Measurements from ENCODE around the gene CELSR1. TPM values are rescaled to one million over a fixed set of nuclear protein-coding genes. Genes with fewer than 3 reads are reported as not detected.

Gene CELSR1
- total RNA-seq, 1 donor from 2014 or later: 5.1 TPM

DNA sequence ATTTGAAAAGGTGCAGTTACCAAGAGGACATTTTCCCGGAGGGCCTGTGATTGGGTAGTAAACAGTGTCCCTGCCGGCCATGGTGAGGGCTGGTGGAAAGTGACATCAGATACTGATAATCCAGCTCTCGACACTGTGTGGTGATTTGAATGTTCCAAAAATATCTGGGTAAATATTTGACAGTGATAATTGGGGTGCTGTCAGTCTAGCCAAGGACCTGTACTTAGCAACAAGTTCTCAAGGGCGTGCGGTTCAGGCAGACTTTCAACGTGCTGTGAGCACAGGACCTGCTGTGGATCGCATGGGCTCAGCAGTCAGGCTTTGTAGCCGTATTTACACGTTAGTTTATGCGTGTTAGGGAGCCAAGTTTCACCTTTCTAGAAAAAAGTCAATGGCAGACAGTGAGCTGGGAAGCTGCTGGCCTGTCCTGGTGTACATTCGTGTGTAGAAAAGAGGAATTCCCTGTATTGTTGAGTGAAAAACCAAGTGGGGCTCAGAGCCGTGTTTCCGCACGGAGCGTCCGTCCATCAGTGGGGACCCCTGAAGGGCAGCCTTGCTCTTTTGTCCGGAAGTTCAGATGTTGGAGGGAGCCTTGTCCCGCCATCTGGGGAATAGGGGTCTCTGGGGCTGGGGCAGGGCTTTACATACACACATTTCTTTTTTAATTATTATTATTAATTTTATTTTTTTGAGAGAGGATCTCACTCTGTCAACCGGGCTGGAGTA, 190.6 kb downstream of the CELSR1 start:
- no peaks in the 10 kb centered on the region for H3K4me1 Mint-ChIP-seq
- H3K9me3 Mint-ChIP-seq: no peaks in the 10 kb centered on the region
- no peaks in the 10 kb centered on the region for H3K27me3 Mint-ChIP-seq (ENCODE audit: low read depth)
- TF ChIP-seq, protein P1, sequence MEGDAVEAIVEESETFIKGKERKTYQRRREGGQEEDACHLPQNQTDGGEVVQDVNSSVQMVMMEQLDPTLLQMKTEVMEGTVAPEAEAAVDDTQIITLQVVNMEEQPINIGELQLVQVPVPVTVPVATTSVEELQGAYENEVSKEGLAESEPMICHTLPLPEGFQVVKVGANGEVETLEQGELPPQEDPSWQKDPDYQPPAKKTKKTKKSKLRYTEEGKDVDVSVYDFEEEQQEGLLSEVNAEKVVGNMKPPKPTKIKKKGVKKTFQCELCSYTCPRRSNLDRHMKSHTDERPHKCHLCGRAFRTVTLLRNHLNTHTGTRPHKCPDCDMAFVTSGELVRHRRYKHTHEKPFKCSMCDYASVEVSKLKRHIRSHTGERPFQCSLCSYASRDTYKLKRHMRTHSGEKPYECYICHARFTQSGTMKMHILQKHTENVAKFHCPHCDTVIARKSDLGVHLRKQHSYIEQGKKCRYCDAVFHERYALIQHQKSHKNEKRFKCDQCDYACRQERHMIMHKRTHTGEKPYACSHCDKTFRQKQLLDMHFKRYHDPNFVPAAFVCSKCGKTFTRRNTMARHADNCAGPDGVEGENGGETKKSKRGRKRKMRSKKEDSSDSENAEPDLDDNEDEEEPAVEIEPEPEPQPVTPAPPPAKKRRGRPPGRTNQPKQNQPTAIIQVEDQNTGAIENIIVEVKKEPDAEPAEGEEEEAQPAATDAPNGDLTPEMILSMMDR (conservative IDR thresholded peaks at IDR 0.05): no peak
- H3K27ac Mint-ChIP-seq (ENCODE audit: unreplicated experiment): no peak overlapping the region
- H3K36me3 Mint-ChIP-seq (ENCODE audit: low read depth): peaks cover 11% of the 10 kb centered on the region
- DNase-seq (ENCODE audit: low read depth, low spot score): no peak
- H3K4me3 Mint-ChIP-seq: no peak overlapping the region

DNA sequence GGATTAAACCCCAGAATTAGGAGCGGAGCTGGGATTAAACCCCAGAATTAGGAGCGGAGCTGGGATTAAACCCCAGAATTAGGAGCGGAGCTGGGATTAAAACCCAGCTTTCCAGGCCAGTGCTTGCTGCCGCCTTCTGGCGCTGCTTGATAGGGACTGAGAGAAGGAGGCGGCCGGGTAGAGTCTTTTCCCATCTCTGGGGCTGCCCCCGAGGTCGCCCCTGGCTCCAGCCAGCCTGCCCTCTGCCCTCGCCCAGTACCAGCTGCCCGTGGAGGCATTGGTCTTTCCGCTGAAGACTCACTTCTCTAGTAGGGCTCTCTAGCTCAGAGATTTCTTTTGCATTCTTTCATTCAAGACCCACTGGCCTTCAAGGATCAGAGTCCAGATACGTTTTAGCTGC, 196.7 kb downstream of the CELSR1 start:
- DNase-seq (ENCODE audit: low read depth, low spot score): no peak
- TF ChIP-seq, protein P1 (conservative IDR thresholded peaks at IDR 0.05): no peak
- H3K4me3 Mint-ChIP-seq: no peak overlapping the region
- peaks cover 10% of the 10 kb centered on the region for H3K4me1 Mint-ChIP-seq
- peaks cover 15% of the 10 kb centered on the region for H3K36me3 Mint-ChIP-seq (ENCODE audit: low read depth)
- no peaks in the 10 kb centered on the region for H3K27me3 Mint-ChIP-seq (ENCODE audit: low read depth)
- H3K27ac Mint-ChIP-seq (ENCODE audit: unreplicated experiment): no peak overlapping the region
- H3K9me3 Mint-ChIP-seq: no peaks in the 10 kb centered on the region

DNA sequence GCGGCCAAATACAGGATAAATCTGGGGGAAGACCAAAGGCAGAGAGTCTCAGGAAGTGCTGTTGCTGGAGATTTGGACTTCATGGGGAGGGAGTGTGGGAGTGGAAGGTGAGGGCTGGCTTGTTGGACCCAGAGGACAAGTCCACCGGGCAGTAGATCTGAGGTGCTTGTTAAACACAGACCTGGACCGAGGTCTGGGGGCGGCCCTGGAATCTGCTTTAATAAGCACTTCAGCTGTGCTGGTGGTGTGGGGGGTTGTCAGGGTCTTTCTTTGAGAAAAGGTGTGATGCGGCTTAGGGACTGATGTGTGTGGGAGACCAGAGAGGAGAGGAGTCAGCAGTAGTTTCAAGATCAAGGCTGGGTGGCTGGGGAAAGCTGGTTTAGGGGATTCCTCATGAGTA, 197.5 kb downstream of the CELSR1 start:
- Mint-ChIP-seq H3K27ac (ENCODE audit: unreplicated experiment) (no peak overlapping the region), H3K9me3 (no peaks in the 10 kb centered on the region), H3K36me3 (ENCODE audit: low read depth) (peaks cover 15% of the 10 kb centered on the region), H3K27me3 (ENCODE audit: low read depth) (no peaks in the 10 kb centered on the region), H3K4me1 (peaks cover 14% of the 10 kb centered on the region), H3K4me3 (no peak overlapping the region)
- TF ChIP-seq, protein P1 (conservative IDR thresholded peaks at IDR 0.05): no peak
- DNase-seq (ENCODE audit: low read depth, low spot score): no peak

DNA sequence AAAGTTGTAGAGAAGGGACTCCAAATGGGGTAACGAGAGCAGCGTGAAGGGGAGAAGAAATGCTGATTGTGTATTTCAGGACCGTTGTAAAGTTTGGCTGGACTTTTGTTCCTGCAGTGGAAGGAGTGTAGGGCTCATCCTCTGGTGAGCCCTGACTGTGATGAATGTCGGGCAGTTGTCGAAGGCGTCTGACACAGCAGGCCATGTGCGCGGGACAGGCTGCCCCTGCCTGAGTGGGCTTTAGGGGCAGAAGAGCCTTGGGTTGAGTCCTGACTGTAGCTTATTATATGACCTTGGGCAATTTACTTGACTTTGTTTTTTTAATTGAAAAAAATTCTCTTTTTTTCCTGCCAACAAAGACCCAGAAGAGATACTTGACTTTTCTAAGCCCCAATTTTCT, 198.8 kb downstream of the CELSR1 start:
- H3K36me3 Mint-ChIP-seq (ENCODE audit: low read depth): peaks cover 11% of the 10 kb centered on the region
- H3K4me3 Mint-ChIP-seq: peak overlapping the region; percentile 17
- no peak for DNase-seq (ENCODE audit: low read depth, low spot score)
- no peak overlapping the region for H3K27ac Mint-ChIP-seq (ENCODE audit: unreplicated experiment)
- TF ChIP-seq, protein P1 (conservative IDR thresholded peaks at IDR 0.05): no peak
- H3K27me3 Mint-ChIP-seq (ENCODE audit: low read depth): no peaks in the 10 kb centered on the region
- no peaks in the 10 kb centered on the region for H3K9me3 Mint-ChIP-seq
- H3K4me1 Mint-ChIP-seq: peaks cover 18% of the 10 kb centered on the region

DNA sequence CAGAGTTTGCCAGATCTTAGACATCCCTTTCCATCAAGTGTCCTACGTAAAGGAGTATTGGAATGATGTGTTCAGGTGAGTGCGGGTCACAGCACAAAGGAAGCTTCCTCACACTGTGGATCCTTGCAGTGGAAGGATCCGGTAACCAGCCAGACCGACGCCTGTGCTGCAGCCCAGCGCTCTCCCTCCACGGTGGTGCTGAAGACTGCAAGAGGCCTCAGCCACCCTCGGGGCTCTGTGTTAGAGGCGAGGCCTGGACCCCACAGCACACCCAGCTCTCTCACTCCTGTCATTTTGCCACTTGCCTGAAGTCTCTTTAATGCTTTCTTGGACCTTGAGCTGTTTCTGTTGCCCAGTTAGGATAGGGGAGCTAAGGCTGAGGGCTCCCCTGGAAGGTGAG, 199.6 kb downstream of the CELSR1 start:
- Mint-ChIP-seq H3K27ac (ENCODE audit: unreplicated experiment) (no peak overlapping the region), H3K4me1 (peaks cover 18% of the 10 kb centered on the region), H3K36me3 (ENCODE audit: low read depth) (peaks cover 13% of the 10 kb centered on the region), H3K4me3 (peak overlapping the region; percentile 98), H3K27me3 (ENCODE audit: low read depth) (no peaks in the 10 kb centered on the region), H3K9me3 (no peaks in the 10 kb centered on the region)
- TF ChIP-seq, protein P1 (conservative IDR thresholded peaks at IDR 0.05): no peak
- no peak for DNase-seq (ENCODE audit: low read depth, low spot score)

Data from neural crest cell (in vitro differentiated cells).